Cortex of kidney (tissue), 1 donor: ENCODE data around the gene ITLN2.
"Not testable (repeated sequence)": the region's sequence is repeated elsewhere in the genome, so short reads cannot be mapped to it uniquely, and the experiment has no call there.

Experiments
- DNase-seq: peaks from one replicate; lab custom pipeline; 2025; lab: John Stamatoyannopoulos, UW

The ITLN2 gene

GRCh38 chr1:160954158-160955104 is at the start of gene ITLN2:
Gene ITLN2, minus strand, starts transcription at chr1:160954809. Its CDS starts 68 bp downstream, at chr1:160954741.
- no peak for DNase-seq

- DNase-seq: no peak
Observed at GRCh38 chr1:161001525-161001924, 46.9 kb upstream of the ITLN2 start.

- DNase-seq: no peak
Observed at GRCh38 chr1:161000736-161001480, 46.3 kb upstream of the ITLN2 start.

GRCh38 chr1:160999376-160999775 is 44.8 kb upstream of the ITLN2 start:
- DNase-seq: no peak

- no peak for DNase-seq
Observed at GRCh38 chr1:160997323-160998038, 42.9 kb upstream of the ITLN2 start.

- no peak for DNase-seq
Observed at GRCh38 chr1:160996178-160996577, 41.6 kb upstream of the ITLN2 start.

- no peak for DNase-seq
Observed at GRCh38 chr1:160993544-160994193, 39.1 kb upstream of the ITLN2 start.

GRCh38 chr1:160992036-160992435 is 37.4 kb upstream of the ITLN2 start:
- DNase-seq: not testable (repeated sequence)

- DNase-seq: no peak
Observed at GRCh38 chr1:160987359-160988050, 32.9 kb upstream of the ITLN2 start.

GRCh38 chr1:160985723-160986122 is 31.1 kb upstream of the ITLN2 start:
- DNase-seq: no peak

GRCh38 chr1:160981584-160982411 is 27.2 kb upstream of the ITLN2 start:
- DNase-seq: no peak

GRCh38 chr1:160979286-160979685 is 24.7 kb upstream of the ITLN2 start:
- DNase-seq: no peak

GRCh38 chr1:160978510-160978927 is 23.9 kb upstream of the ITLN2 start:
- no peak for DNase-seq

GRCh38 chr1:160975026-160975425 is 20.4 kb upstream of the ITLN2 start:
- DNase-seq: no peak

GRCh38 chr1:160973491-160973890 is 18.9 kb upstream of the ITLN2 start:
- no peak for DNase-seq

GRCh38 chr1:160972939-160973338 is 18.3 kb upstream of the ITLN2 start:
- DNase-seq: no peak

GRCh38 chr1:160971618-160972056 is 17.0 kb upstream of the ITLN2 start:
- no peak for DNase-seq

GRCh38 chr1:160963521-160963920 is 8.9 kb upstream of the ITLN2 start:
- DNase-seq: no peak

GRCh38 chr1:160961419-160961818 is 6.8 kb upstream of the ITLN2 start:
- DNase-seq: no peak

- DNase-seq: no peak
Observed at GRCh38 chr1:160956966-160957365, 2.4 kb upstream of the ITLN2 start.
